Type B pancreatic cell (in vitro differentiated cells): ENCODE data around the gene PHF2. TPM values are rescaled to one million over a fixed set of nuclear protein-coding genes. Genes with fewer than 3 reads are reported as not detected.

Source experiments
- DNase-seq: peaks from one replicate; pipeline ENCODE4 v3.0.0; 2021; ENCODE audit warnings: mixed read lengths; ENCODE audit not compliant: unreplicated experiment; ENCODE audit errors: extremely low spot score
- H3K27ac Mint-ChIP-seq: 2 replicates; pipeline ENCODE4 v1.8.0; 2021; ENCODE audit warnings: mild to moderate bottlenecking, mixed read lengths
- H3K27me3 Mint-ChIP-seq: 2 replicates; pipeline ENCODE4 v1.8.0; 2021; ENCODE audit warnings: mixed read lengths
- H3K36me3 Mint-ChIP-seq: 2 replicates; pipeline ENCODE4 v1.8.0; 2021; ENCODE audit warnings: mixed read lengths
- H3K4me1 Mint-ChIP-seq: one replicate; pipeline ENCODE4 v1.8.0; 2021; ENCODE audit warnings: mixed read lengths; ENCODE audit not compliant: unreplicated experiment
- H3K4me3 Mint-ChIP-seq: 2 replicates; pipeline ENCODE4 v1.8.0; 2021; ENCODE audit warnings: mild to moderate bottlenecking, mixed read lengths
- H3K9me3 Mint-ChIP-seq: 2 replicates; pipeline ENCODE4 v1.8.0; 2021; ENCODE audit warnings: mixed read lengths
- CTCF ChIP-seq: fragments of 200-600 bp; sonication (generic); conservative IDR thresholded peaks from 2 replicates; pipeline ENCODE4 v1.5.0; 2021; ENCODE audit warnings: antibody characterized with exemption, mild to moderate bottlenecking
- total RNA-seq: library from RNA; stranded (reverse); gene quantifications from 2 replicates; pipeline ENCODE4 v1.2.1, GENCODE V29; 2021; ENCODE audit warnings: low replicate concordance

The PHF2 gene
- total RNA-seq, 1 donor from 2014 or later, result 34.7 TPM

- Mint-ChIP-seq H3K27me3 (no peaks in the 10 kb centered on the region), H3K36me3 (peaks cover 9% of the 10 kb centered on the region), H3K27ac (no peak overlapping the region), H3K4me3 (no peak overlapping the region), H3K4me1 (no peaks in the 10 kb centered on the region), H3K9me3 (no peaks in the 10 kb centered on the region)
- no peak for TF ChIP-seq CTCF
- DNase-seq, result no peak
These were observed 79.4 kb downstream of the PHF2 start for GRCh38 chr9:93655621-93656425.

- Mint-ChIP-seq H3K4me3 (no peak overlapping the region), H3K27me3 (no peaks in the 10 kb centered on the region), H3K4me1 (no peaks in the 10 kb centered on the region), H3K27ac (no peak overlapping the region), H3K9me3 (no peaks in the 10 kb centered on the region), H3K36me3 (peaks cover 7% of the 10 kb centered on the region)
- DNase-seq, result no peak
- no peak for TF ChIP-seq CTCF
These were observed 80.2 kb downstream of the PHF2 start for GRCh38 chr9:93656426-93657239.

- Mint-ChIP-seq H3K4me1 (no peaks in the 10 kb centered on the region), H3K27me3 (no peaks in the 10 kb centered on the region), H3K36me3 (peaks cover 4% of the 10 kb centered on the region), H3K9me3 (no peaks in the 10 kb centered on the region), H3K4me3 (no peak overlapping the region), H3K27ac (no peak overlapping the region)
- DNase-seq, result no peak
- TF ChIP-seq CTCF, result no peak
These were observed 81.1 kb downstream of the PHF2 start for GRCh38 chr9:93657331-93658111.

GRCh38 chr9:93658184-93658925, 82.0 kb downstream of the PHF2 start:
- Mint-ChIP-seq H3K27me3 (no peaks in the 10 kb centered on the region), H3K4me3 (no peak overlapping the region), H3K4me1 (no peaks in the 10 kb centered on the region), H3K9me3 (no peaks in the 10 kb centered on the region), H3K27ac (no peak overlapping the region), H3K36me3 (peaks cover 4% of the 10 kb centered on the region)
- TF ChIP-seq CTCF, result no peak
- DNase-seq, result no peak
